ENCODE measurements around the gene CFAP119. TPM values are rescaled to one million over a fixed set of nuclear protein-coding genes. Genes with fewer than 3 reads are reported as not detected.
A peak's percentile ranks its signal among the peaks of the same experiment; 100 is the strongest.

CFAP119 gene
- total RNA-seq, 2 donors from 2014 or later = 8.6 to 12.7 TPM

- Histone ChIP-seq H3K4me3 (no peak overlapping the region), H3K36me3 (no peaks in the 10 kb centered on the region), H3K27me3 (no peaks in the 10 kb centered on the region), H3K9ac (ENCODE audit: low read depth in 2 of 2, low read length in 2 of 2) (no peak overlapping the region), H3K4me1 (peaks cover 4% of the 10 kb centered on the region), H3K27ac (no peak overlapping the region), H3K9me3 (no peaks in the 10 kb centered on the region)
- no peak for DNase-seq
- no peak for TF ChIP-seq CTCF (IDR thresholded peaks at IDR 0.05)
- intact Hi-C loops (cut with DNase I) = no loop called here
These were observed 41.1 kb upstream of the CFAP119 start for GRCh38 chr16:30802936-30803335.

DNA sequence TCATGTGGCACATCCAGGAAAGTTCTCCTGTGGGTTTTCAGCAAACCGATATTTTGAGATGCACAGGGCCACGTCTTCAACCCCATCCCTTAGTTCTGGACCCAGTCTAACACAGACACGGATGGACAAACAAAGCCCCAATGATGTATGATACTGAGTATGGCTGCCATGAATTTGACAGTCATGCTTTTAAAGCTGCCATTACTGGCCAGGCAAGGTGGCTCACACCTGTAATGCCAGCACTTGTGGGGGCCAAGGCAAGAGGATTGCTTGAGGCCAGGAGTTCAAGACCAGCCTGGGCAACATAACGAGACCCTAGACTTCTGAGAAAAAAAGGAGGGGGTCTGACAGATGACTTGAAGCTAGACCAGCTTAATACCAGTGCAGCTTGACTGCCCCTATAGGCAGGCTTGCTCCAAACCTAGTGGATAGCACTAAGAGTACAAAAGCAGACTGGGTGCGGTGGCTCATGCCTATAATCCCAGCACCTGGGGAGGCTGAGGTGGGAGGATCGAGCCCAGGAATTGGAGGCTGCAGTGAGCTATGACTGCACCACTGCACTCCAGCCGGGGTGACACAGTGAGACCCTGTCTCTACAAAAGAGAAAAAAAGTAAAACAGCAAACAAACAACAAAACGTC lies 35.9 kb upstream of the CFAP119 start:
- no peak for DNase-seq
- intact Hi-C loops (cut with DNase I) = no loop called here
- no peak overlapping the region for H3K4me3 ChIP-seq
- TF ChIP-seq CTCF (IDR thresholded peaks at IDR 0.05) = no peak
- no peaks in the 10 kb centered on the region for H3K9me3 ChIP-seq
- H3K4me1 ChIP-seq = no peaks in the 10 kb centered on the region
- no peaks in the 10 kb centered on the region for H3K36me3 ChIP-seq
- no peak overlapping the region for H3K9ac ChIP-seq (ENCODE audit: low read depth in 2 of 2, low read length in 2 of 2)
- no peaks in the 10 kb centered on the region for H3K27me3 ChIP-seq
- H3K27ac ChIP-seq = no peak overlapping the region

DNA sequence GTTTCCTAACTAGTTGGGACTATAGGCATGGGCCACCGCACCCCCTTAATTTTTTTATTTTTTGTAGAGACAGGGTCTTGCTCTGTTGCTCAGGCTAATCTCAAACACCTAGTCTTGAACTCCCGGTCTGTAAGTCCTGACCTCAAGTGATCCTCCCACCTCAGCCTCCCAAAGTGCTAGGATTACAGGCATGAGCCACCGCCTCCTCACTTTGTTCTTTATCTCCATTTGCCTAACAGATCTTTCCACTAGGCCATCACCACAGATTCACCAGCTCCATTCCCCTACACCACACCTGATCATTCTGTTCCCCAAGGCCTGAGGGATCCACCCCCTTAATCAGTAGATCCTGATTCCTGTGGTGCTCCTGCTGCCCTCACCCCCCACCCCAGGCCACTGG lies 32.8 kb upstream of the CFAP119 start:
- no peak for TF ChIP-seq CTCF (IDR thresholded peaks at IDR 0.05)
- H3K36me3 ChIP-seq = no peaks in the 10 kb centered on the region
- no peaks in the 10 kb centered on the region for H3K9me3 ChIP-seq
- no peaks in the 10 kb centered on the region for H3K27me3 ChIP-seq
- no peak overlapping the region for H3K4me3 ChIP-seq
- no peak overlapping the region for H3K9ac ChIP-seq (ENCODE audit: low read depth in 2 of 2, low read length in 2 of 2)
- H3K4me1 ChIP-seq = no peaks in the 10 kb centered on the region
- DNase-seq = no peak
- H3K27ac ChIP-seq = no peak overlapping the region
- intact Hi-C loops (cut with DNase I) = no loop called here

GRCh38 chr16:30793508-30794069 lies 31.7 kb upstream of the CFAP119 start:
- H3K36me3 ChIP-seq = no peaks in the 10 kb centered on the region
- H3K9ac ChIP-seq (ENCODE audit: low read depth in 2 of 2, low read length in 2 of 2) = no peak overlapping the region
- TF ChIP-seq CTCF (IDR thresholded peaks at IDR 0.05) = no peak
- intact Hi-C loops (cut with DNase I) = no loop called here
- H3K4me3 ChIP-seq = no peak overlapping the region
- no peaks in the 10 kb centered on the region for H3K4me1 ChIP-seq
- no peak overlapping the region for H3K27ac ChIP-seq
- no peak for DNase-seq
- no peaks in the 10 kb centered on the region for H3K27me3 ChIP-seq
- H3K9me3 ChIP-seq = no peaks in the 10 kb centered on the region

- peak; percentile 45 for DNase-seq
- Histone ChIP-seq H3K27ac (peak overlapping the region; percentile 64), H3K27me3 (no peaks in the 10 kb centered on the region), H3K36me3 (no peaks in the 10 kb centered on the region), H3K9me3 (no peaks in the 10 kb centered on the region), H3K9ac (ENCODE audit: low read depth in 2 of 2, low read length in 2 of 2) (peak overlapping the region; percentile 96), H3K4me3 (peak overlapping the region; percentile 83), H3K4me1 (peaks cover 8% of the 10 kb centered on the region)
- no peak for TF ChIP-seq CTCF (IDR thresholded peaks at IDR 0.05)
- intact Hi-C loops (cut with DNase I) = loop anchor here (2.0 kb wide), 1 partner anchor 17 kb away; no protein-coding TSS in a partner anchor
These were observed 25.9 kb upstream of the CFAP119 start for GRCh38 chr16:30787613-30788378.

Measured in colonic mucosa (tissue), 4 donors.